Measurements from ENCODE around the gene LPP. TPM values are rescaled to one million over a fixed set of nuclear protein-coding genes. Genes with fewer than 3 reads are reported as not detected.

Gene LPP
- total RNA-seq, 1 donor from 2014 or later: 96.7 TPM

DNA sequence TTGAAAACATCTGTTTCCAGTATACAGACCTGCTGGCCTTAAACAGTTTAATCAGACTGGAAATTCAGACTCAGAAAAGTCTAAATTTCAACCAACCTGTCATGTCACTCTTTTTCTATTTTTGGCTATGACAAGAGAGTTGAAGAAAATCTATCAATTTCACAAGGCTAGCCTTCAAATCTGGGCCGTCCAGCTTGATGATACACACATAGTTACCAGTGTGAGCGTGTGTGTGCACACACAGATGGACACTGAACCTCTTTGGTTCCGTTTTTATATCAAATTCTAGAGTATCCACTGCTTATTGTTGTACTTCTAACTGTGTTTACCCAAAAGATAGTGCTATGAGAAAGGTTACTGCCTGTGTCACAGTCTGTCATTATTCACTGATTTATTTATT, 368.2 kb downstream of the LPP start:
- Mint-ChIP-seq H3K4me1 (ENCODE audit: unreplicated experiment) (no peaks in the 10 kb centered on the region), H3K27ac (no peak overlapping the region), H3K27me3 (no peaks in the 10 kb centered on the region), H3K36me3 (peaks cover 29% of the 10 kb centered on the region), H3K4me3 (no peak overlapping the region), H3K9me3 (no peaks in the 10 kb centered on the region)
- no peak for DNase-seq (ENCODE audit: extremely low spot score, unreplicated experiment)
- TF ChIP-seq CTCF (conservative IDR thresholded peaks at IDR 0.05): no peak

GRCh38 chr3:188523291-188523690, 369.3 kb downstream of the LPP start:
- Mint-ChIP-seq H3K4me3 (no peak overlapping the region), H3K27me3 (no peaks in the 10 kb centered on the region), H3K4me1 (ENCODE audit: unreplicated experiment) (no peaks in the 10 kb centered on the region), H3K9me3 (no peaks in the 10 kb centered on the region), H3K27ac (no peak overlapping the region), H3K36me3 (peaks cover 25% of the 10 kb centered on the region)
- DNase-seq (ENCODE audit: extremely low spot score, unreplicated experiment): no peak
- TF ChIP-seq CTCF (conservative IDR thresholded peaks at IDR 0.05): no peak

DNA sequence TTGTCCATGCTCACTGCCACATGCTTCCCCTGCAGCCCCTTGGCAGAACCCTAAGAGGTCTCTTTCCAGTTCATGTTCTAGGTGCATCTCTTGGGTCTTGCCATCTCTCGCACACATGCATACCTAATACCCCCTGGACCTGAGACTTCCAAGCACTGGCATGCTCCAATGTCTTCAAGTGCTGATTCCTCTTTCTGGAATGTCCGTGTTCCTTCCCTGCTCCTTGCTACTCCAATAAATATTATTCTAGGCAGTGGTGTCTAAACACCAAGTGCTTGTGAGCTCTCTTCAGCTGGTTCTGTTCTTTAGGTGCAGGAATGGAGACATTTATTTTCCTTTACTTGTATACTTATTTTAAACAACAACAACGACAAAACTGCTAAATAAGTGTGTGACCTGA, 370.1 kb downstream of the LPP start:
- Mint-ChIP-seq H3K4me1 (ENCODE audit: unreplicated experiment) (no peaks in the 10 kb centered on the region), H3K4me3 (no peak overlapping the region), H3K36me3 (peaks cover 25% of the 10 kb centered on the region), H3K9me3 (no peaks in the 10 kb centered on the region), H3K27ac (no peak overlapping the region), H3K27me3 (no peaks in the 10 kb centered on the region)
- no peak for TF ChIP-seq CTCF (conservative IDR thresholded peaks at IDR 0.05)
- DNase-seq (ENCODE audit: extremely low spot score, unreplicated experiment): no peak

DNA sequence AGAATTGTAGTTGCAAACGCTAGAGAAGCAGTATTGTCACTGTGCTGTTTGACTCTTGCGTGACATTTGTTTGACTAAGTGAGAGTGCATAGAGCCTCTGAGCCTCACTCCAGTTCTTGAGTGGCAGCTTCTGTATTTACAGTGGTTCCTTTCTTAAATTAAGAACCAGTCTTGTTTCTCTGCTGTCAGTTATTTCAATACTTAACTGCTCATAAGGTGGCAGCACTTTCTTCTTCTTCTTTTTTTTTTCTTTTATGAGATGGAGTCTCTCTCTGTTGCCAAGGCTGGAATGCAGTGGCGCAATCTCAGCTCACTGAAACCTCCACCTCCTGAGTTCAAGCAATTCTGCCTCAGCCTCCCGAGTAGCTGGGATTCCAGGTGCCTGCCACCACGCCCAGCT, 372.1 kb downstream of the LPP start:
- Mint-ChIP-seq H3K27ac (no peak overlapping the region), H3K4me1 (ENCODE audit: unreplicated experiment) (no peaks in the 10 kb centered on the region)
- DNase-seq (ENCODE audit: extremely low spot score, unreplicated experiment): no peak

DNA sequence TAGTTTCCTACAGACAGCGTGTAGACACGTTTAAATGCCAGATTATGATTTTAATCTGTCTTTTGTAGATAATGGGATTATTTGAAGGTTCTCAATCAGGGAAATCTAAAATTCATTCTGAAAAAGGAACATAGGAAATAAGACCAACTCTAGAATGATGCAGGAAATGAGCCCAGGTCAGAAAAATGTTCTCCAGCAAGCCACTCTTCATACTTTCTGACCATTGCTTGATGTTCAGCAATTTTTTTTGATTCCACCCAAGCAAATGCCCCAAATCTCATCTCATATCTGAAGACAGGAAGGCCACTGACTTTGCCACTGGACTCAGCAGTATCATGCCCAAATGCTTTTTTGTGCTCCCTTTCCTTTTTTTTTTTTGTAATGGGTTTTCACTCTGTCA, 373.4 kb downstream of the LPP start:
- Mint-ChIP-seq H3K9me3 (no peaks in the 10 kb centered on the region), H3K36me3 (peaks cover 26% of the 10 kb centered on the region), H3K27ac (no peak overlapping the region), H3K27me3 (no peaks in the 10 kb centered on the region), H3K4me1 (ENCODE audit: unreplicated experiment) (no peaks in the 10 kb centered on the region), H3K4me3 (no peak overlapping the region)
- no peak for DNase-seq (ENCODE audit: extremely low spot score, unreplicated experiment)
- no peak for TF ChIP-seq CTCF (conservative IDR thresholded peaks at IDR 0.05)

More for the DNA sequence above, 372.1 kb downstream of the LPP start:
- no peak overlapping the region for H3K4me3 Mint-ChIP-seq
- TF ChIP-seq CTCF (conservative IDR thresholded peaks at IDR 0.05): no peak
- peaks cover 26% of the 10 kb centered on the region for H3K36me3 Mint-ChIP-seq
- no peaks in the 10 kb centered on the region for H3K9me3 Mint-ChIP-seq
- no peaks in the 10 kb centered on the region for H3K27me3 Mint-ChIP-seq

GRCh38 chr3:188528396-188528795, 374.4 kb downstream of the LPP start:
- Mint-ChIP-seq H3K4me1 (ENCODE audit: unreplicated experiment) (no peaks in the 10 kb centered on the region), H3K36me3 (peaks cover 26% of the 10 kb centered on the region), H3K27me3 (no peaks in the 10 kb centered on the region), H3K4me3 (no peak overlapping the region), H3K27ac (no peak overlapping the region), H3K9me3 (no peaks in the 10 kb centered on the region)
- DNase-seq (ENCODE audit: extremely low spot score, unreplicated experiment): no peak
- TF ChIP-seq CTCF (conservative IDR thresholded peaks at IDR 0.05): no peak

Data from type B pancreatic cell (in vitro differentiated cells).